Upper lobe of left lung (tissue), 4 donors: ENCODE data around the gene KLK5.

Source experiments
- CTCF ChIP-seq, 6 experiments: fragments of 450-650 bp in 4 of 6; fragments of 200-600 bp in 2 of 6; sonication (generic) in 2 of 6; IDR thresholded peaks; one replicate each; pipeline ENCODE4 v1.5.1; 2016 to 2019; ENCODE audit warnings: antibody characterized with exemption in 6 of 6
- POLR2A ChIP-seq, 4 donors: fragments of 450-650 bp; IDR thresholded peaks; one replicate each; pipeline ENCODE4 v1.5.1; 2016 to 2017; ENCODE audit warnings: antibody characterized with exemption in 4 of 4, mild to moderate bottlenecking in 2 of 4
- POLR2AphosphoS5 ChIP-seq, 2 donors: sonication (generic); formaldehyde crosslinking; IDR thresholded peaks; one replicate each; pipeline ENCODE4 v1.5.1; 2017; ENCODE audit warnings: antibody characterized with exemption in 2 of 2

DNA sequence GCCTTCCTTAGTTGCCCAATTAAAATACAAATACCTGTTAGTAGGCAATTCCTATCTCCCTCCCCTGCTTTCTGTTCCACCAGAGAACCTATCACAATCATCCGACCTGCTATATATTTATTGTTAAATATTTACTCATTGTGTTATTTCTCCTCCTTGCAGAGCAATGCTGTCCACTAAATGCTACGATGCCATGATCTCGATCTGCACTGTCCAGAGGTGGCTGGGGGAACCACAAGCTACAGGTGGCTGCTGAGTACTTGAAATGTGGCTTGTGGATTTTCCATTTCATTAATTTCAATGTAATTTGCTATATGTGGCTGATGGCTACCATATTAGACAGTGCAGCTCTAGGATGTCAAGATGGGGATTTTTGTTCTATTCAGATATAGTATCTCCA lies 11.4 kb upstream of the KLK5 start:
- TF ChIP-seq CTCF (IDR thresholded peaks at IDR 0.05), result no peak
- TF ChIP-seq POLR2A (IDR thresholded peaks at IDR 0.05), result no peak
- no peak for TF ChIP-seq POLR2AphosphoS5 (IDR thresholded peaks at IDR 0.05)
